Fibroblast of lung (primary cell): ENCODE results near the gene TNNT1. TPM values are rescaled to one million over a fixed set of nuclear protein-coding genes. Genes with fewer than 3 reads are reported as not detected.

ENCODE experiments used
- DNase-seq, 2 donors: peaks; one replicate each; pipeline versions ENCODE4 v3.0.0 to v3.0.0-alpha.2; 2010; ENCODE audit warnings: low read depth in 2 of 2
- H2AFZ ChIP-seq: 2 replicates; pipeline ENCODE4 v1.5.1; 2012; ENCODE audit warnings: low read length, control low read depth, inconsistent platforms
- H3K27ac ChIP-seq: 2 replicates; pipeline ENCODE4 v1.5.1; 2011; ENCODE audit warnings: low read length, control low read depth; ENCODE audit not compliant: insufficient read depth
- H3K27me3 ChIP-seq: 2 replicates; pipeline ENCODE4 v1.5.1; 2011; ENCODE audit warnings: mild to moderate bottlenecking, low read length; ENCODE audit not compliant: control insufficient read depth, insufficient read depth
- H3K36me3 ChIP-seq: 2 replicates; pipeline ENCODE4 v1.5.1; 2011; ENCODE audit warnings: low read length; ENCODE audit not compliant: control insufficient read depth, insufficient read depth
- H3K4me1 ChIP-seq: 2 replicates; pipeline ENCODE4 v1.5.1; 2011; ENCODE audit warnings: low read length; ENCODE audit not compliant: control insufficient read depth, insufficient read depth; ENCODE audit errors: extremely low read depth
- H3K4me2 ChIP-seq: 2 replicates; pipeline ENCODE4 v1.5.1; 2011; ENCODE audit warnings: low read length, control low read depth; ENCODE audit not compliant: insufficient read depth; ENCODE audit errors: extremely low read depth
- H3K4me3 ChIP-seq, 4 experiments: fragments of 200-600 bp in 1 of 4; sonication (generic) in 1 of 4; replicated peaks in 1 of 4; 2 replicates each; pipeline ENCODE4 v1.5.1; 2011 to 2016; ENCODE audit warnings: low read length in 4 of 4, low read depth in 3 of 4, mild to moderate bottlenecking in 3 of 4, control low read depth in 2 of 4, inconsistent platforms in 1 of 4, mixed read lengths in 1 of 4; ENCODE audit not compliant: insufficient read depth in 1 of 4; ENCODE audit errors: control extremely low read depth in 1 of 4
- H3K79me2 ChIP-seq: 2 replicates; pipeline ENCODE4 v1.5.1; 2012; ENCODE audit warnings: mild to moderate bottlenecking, low read length, inconsistent platforms; ENCODE audit not compliant: control insufficient read depth, insufficient read depth
- H3K9ac ChIP-seq: 2 replicates; pipeline ENCODE4 v1.5.1; 2011; ENCODE audit warnings: mild to moderate bottlenecking, low read length, control low read depth; ENCODE audit not compliant: insufficient read depth
- H3K9me3 ChIP-seq: 2 replicates; pipeline ENCODE4 v1.5.1; 2012; ENCODE audit warnings: low read depth, low read length; ENCODE audit not compliant: control insufficient read depth, insufficient read depth
- H4K20me1 ChIP-seq: 2 replicates; pipeline ENCODE4 v1.5.1; 2011; ENCODE audit warnings: low read length; ENCODE audit not compliant: control insufficient read depth, insufficient read depth; ENCODE audit errors: extremely low read depth
- CTCF ChIP-seq, 2 donors: IDR thresholded peaks in 1 of 2; conservative IDR thresholded peaks in 1 of 2; 1 replicate in 1 of 2; 2 replicates in 1 of 2; pipeline ENCODE4 v1.5.1; 2011 to 2012; ENCODE audit warnings: low read length in 2 of 2, control low read depth in 1 of 2, inconsistent platforms in 1 of 2, low read depth in 1 of 2, mild to moderate bottlenecking in 1 of 2
- EZH2 ChIP-seq: IDR thresholded peaks from 2 replicates; pipeline ENCODE4 v1.5.1; 2012; ENCODE audit warnings: low read length, control low read depth, mild to moderate bottlenecking; ENCODE audit errors: missing control alignments
- polyA plus RNA-seq, 2 donors: library from polyadenylated mRNA; depleted of rRNA in 1 of 2; stranded (reverse) in 1 of 2; unstranded in 1 of 2; fragments of >200 nt; gene quantifications; 2 replicates each; pipeline ENCODE4 v1.2.1, GENCODE V29; 2011 to 2012; ENCODE audit warnings: missing spikeins in 1 of 2
- total RNA-seq: library from RNA; depleted of rRNA; stranded (reverse); fragments of >200 nt; gene quantifications from 2 replicates; pipeline ENCODE4 v1.2.1, GENCODE V29; 2014

TNNT1 gene
- total and polyA plus RNA-seq, 2 donors (not counting 1 experiment from before 2014, with no cell fraction given), result 1.7 to 10.4 TPM

GRCh38 chr19:55083004-55083850, 65.8 kb downstream of the TNNT1 start:
- peaks cover 2% of the 10 kb centered on the region for H4K20me1 ChIP-seq
- H3K4me2 ChIP-seq, result no peak overlapping the region
- H2AFZ ChIP-seq, result no peak overlapping the region
- H3K4me3 ChIP-seq, result no peak overlapping the region
- no peak overlapping the region for H3K27ac ChIP-seq
- H3K36me3 ChIP-seq, result no peaks in the 10 kb centered on the region
- no peaks in the 10 kb centered on the region for H3K9me3 ChIP-seq
- no peak overlapping the region for H3K9ac ChIP-seq
- TF ChIP-seq EZH2, result no peak
- no peak for TF ChIP-seq CTCF (conservative IDR thresholded peaks at IDR 0.05 in 1 of 2, IDR thresholded peaks at IDR 0.05 in 1 of 2; ENCODE audit: low read depth in 1 of 2, low read length in 2 of 2)
- H3K4me1 ChIP-seq, result peaks cover 8% of the 10 kb centered on the region
- H3K27me3 ChIP-seq, result peaks cover 31% of the 10 kb centered on the region
- DNase-seq, result no peak
- no peaks in the 10 kb centered on the region for H3K79me2 ChIP-seq

Other genes starting within 250 kb of the TNNT1 start
- not detected in 2 replicates for gene NCR1, start 243.1 kb downstream of the TNNT1 start, total RNA-seq
- gene NCR1, start 243.1 kb downstream of the TNNT1 start, polyA plus RNA-seq, result not detected in 2 replicates
- not detected in 2 replicates for gene NLRP7, start 201.7 kb downstream of the TNNT1 start, total RNA-seq
- gene NLRP7, start 201.7 kb downstream of the TNNT1 start, polyA plus RNA-seq, result not detected in 2 replicates
- gene NLRP2, start 182.8 kb downstream of the TNNT1 start, total RNA-seq, result under 0.01 and 0.17 TPM in 2 replicates
- 0.05 and 0.37 TPM in 2 replicates for gene NLRP2, start 182.8 kb downstream of the TNNT1 start, polyA plus RNA-seq
- not detected in 2 replicates for gene GP6, start 110.9 kb downstream of the TNNT1 start, total RNA-seq
- 0.03 TPM in 1 of 2 replicates, not detected in the other for gene GP6, start 110.9 kb downstream of the TNNT1 start, polyA plus RNA-seq
- gene RDH13, start 86.1 kb downstream of the TNNT1 start, total RNA-seq, result 6.9 and 8.5 TPM in 2 replicates
- gene RDH13, start 86.1 kb downstream of the TNNT1 start, polyA plus RNA-seq, result 2.7 and 5.6 TPM in 2 replicates
- gene EPS8L1, start 73.3 kb downstream of the TNNT1 start, total RNA-seq, result 0.17 and 0.51 TPM in 2 replicates
- 1.9 and 2.2 TPM in 2 replicates for gene EPS8L1, start 73.3 kb downstream of the TNNT1 start, polyA plus RNA-seq
- gene PPP1R12C, start 31.6 kb downstream of the TNNT1 start, total RNA-seq, result 25.2 and 32.9 TPM in 2 replicates
- 26.0 and 27.6 TPM in 2 replicates for gene PPP1R12C, start 31.6 kb downstream of the TNNT1 start, polyA plus RNA-seq
- gene TNNI3, start 8.5 kb upstream of the TNNT1 start, total RNA-seq, result not detected in 2 replicates
- gene TNNI3, start 8.5 kb upstream of the TNNT1 start, polyA plus RNA-seq, result not detected in 2 replicates
- gene DNAAF3, start 17.4 kb upstream of the TNNT1 start, total RNA-seq, result under 0.01 and 0.17 TPM in 2 replicates
- gene DNAAF3, start 17.4 kb upstream of the TNNT1 start, polyA plus RNA-seq, result 0.16 and 0.18 TPM in 2 replicates
- gene SYT5, start 31.1 kb upstream of the TNNT1 start, total RNA-seq, result 0.50 TPM in 1 of 2 replicates, not detected in the other
- 0.05 and 0.08 TPM in 2 replicates for gene SYT5, start 31.1 kb upstream of the TNNT1 start, polyA plus RNA-seq
- 7.7 and 19.5 TPM in 2 replicates for gene PTPRH, start 60.3 kb upstream of the TNNT1 start, total RNA-seq
- 2.5 and 4.4 TPM in 2 replicates for gene PTPRH, start 60.3 kb upstream of the TNNT1 start, polyA plus RNA-seq
- 1.3 TPM in 2 replicates for gene TMEM86B, start 79.6 kb upstream of the TNNT1 start, total RNA-seq
- gene TMEM86B, start 79.6 kb upstream of the TNNT1 start, polyA plus RNA-seq, result 0.34 and 0.62 TPM in 2 replicates
- gene PPP6R1, start 109.8 kb upstream of the TNNT1 start, total RNA-seq, result 19.3 and 34.0 TPM in 2 replicates
- 28.5 and 43.1 TPM in 2 replicates for gene PPP6R1, start 109.8 kb upstream of the TNNT1 start, polyA plus RNA-seq
- 19.8 and 21.5 TPM in 2 replicates for gene HSPBP1, start 130.9 kb upstream of the TNNT1 start, total RNA-seq
- gene HSPBP1, start 130.9 kb upstream of the TNNT1 start, polyA plus RNA-seq, result 12.5 and 15.8 TPM in 2 replicates
- 3.9 and 5.1 TPM in 2 replicates for gene BRSK1, start 134.8 kb upstream of the TNNT1 start, total RNA-seq
- gene BRSK1, start 134.8 kb upstream of the TNNT1 start, polyA plus RNA-seq, result 5.1 and 8.4 TPM in 2 replicates
- gene TMEM150B, start 176.1 kb upstream of the TNNT1 start, total RNA-seq, result not detected in 2 replicates
- gene TMEM150B, start 176.1 kb upstream of the TNNT1 start, polyA plus RNA-seq, result not detected in 2 replicates
- gene KMT5C, start 190.7 kb upstream of the TNNT1 start, total RNA-seq, result 4.1 and 4.6 TPM in 2 replicates
- gene KMT5C, start 190.7 kb upstream of the TNNT1 start, polyA plus RNA-seq, result 1.9 and 2.5 TPM in 2 replicates
- gene COX6B2, start 205.5 kb upstream of the TNNT1 start, total RNA-seq, result under 0.01 and 0.17 TPM in 2 replicates
- 0.03 and 0.14 TPM in 2 replicates for gene COX6B2, start 205.5 kb upstream of the TNNT1 start, polyA plus RNA-seq
- not detected in 2 replicates for gene GARIN5B, start 214.1 kb upstream of the TNNT1 start, total RNA-seq
- gene GARIN5B, start 214.1 kb upstream of the TNNT1 start, polyA plus RNA-seq, result not detected in 2 replicates
- 0.66 and 1.0 TPM in 2 replicates for gene IL11, start 221.3 kb upstream of the TNNT1 start, total RNA-seq
- 1.2 and 1.3 TPM in 2 replicates for gene IL11, start 221.3 kb upstream of the TNNT1 start, polyA plus RNA-seq
- not detected in 2 replicates for gene TMEM190, start 227.6 kb upstream of the TNNT1 start, total RNA-seq
- 0.14 TPM in 1 of 2 replicates, not detected in the other for gene TMEM190, start 227.6 kb upstream of the TNNT1 start, polyA plus RNA-seq
- 0.26 and 0.33 TPM in 2 replicates for gene TMEM238, start 235.1 kb upstream of the TNNT1 start, total RNA-seq
- not detected in 2 replicates for gene TMEM238, start 235.1 kb upstream of the TNNT1 start, polyA plus RNA-seq
- gene RPL28, start 236.7 kb upstream of the TNNT1 start, total RNA-seq, result 146 and 168 TPM in 2 replicates
- 548 and 665 TPM in 2 replicates for gene RPL28, start 236.7 kb upstream of the TNNT1 start, polyA plus RNA-seq